A549 (cell line): Measurements from ENCODE around the gene NTN5. TPM values are rescaled to one million over a fixed set of nuclear protein-coding genes. Genes with fewer than 3 reads are reported as not detected.

ENCODE experiments used
- ATAC-seq, 2 experiments: fragments of 200-7000 bp in 1 of 2; fragments of >200 bp in 1 of 2; cut with Nextera tagmentation in 1 of 2; cut with Tn5 transposase in 1 of 2; 3 replicates each; pipeline versions ENCODE4 v1.8.0 to v1.9.1; 2018 to 2020; ENCODE audit warnings: mild to moderate bottlenecking in 1 of 2, moderate library complexity in 1 of 2
- CTCF ChIA-PET: fragments of 300-600 bp; sonication (Branson Sonifier 250); formaldehyde crosslinking; extraction: SDS; loops from one replicate; lab custom pipeline; 2021; ENCODE audit warnings: antibody characterized with exemption, inconsistent platforms; lab: Yijun Ruan, JAX
- POLR2A ChIA-PET: fragments of 350-600 bp; formaldehyde crosslinking; extraction: SDS; loops from one replicate; lab custom pipeline; 2021; ENCODE audit warnings: antibody characterized with exemption, inconsistent platforms; lab: Yijun Ruan, JAX
- DNase-seq, 2 experiments: peaks; one replicate each; pipeline versions ENCODE4 v3.0.0 to v3.0.0-alpha.2; 2011 to 2016; ENCODE audit warnings: low read depth in 1 of 2, low spot score in 1 of 2
- FAIRE-seq: peaks from 2 replicates; lab custom pipeline; 2011; peaks lifted over from hg19 to GRCh38; lab: Jason Lieb, UNC
- H3K27ac ChIP-seq, 2 experiments: fragments of >200 bp; sonication (Bioruptor Twin); formaldehyde crosslinking; 3 replicates each; pipeline ENCODE4 v1.5.1; 2016 to 2017
- H3K4me1 ChIP-seq: fragments of >200 bp; sonication (Bioruptor Twin); formaldehyde crosslinking; 3 replicates; pipeline ENCODE4 v1.6.1; 2016
- H3K4me2 ChIP-seq: fragments of >200 bp; sonication (Bioruptor Twin); formaldehyde crosslinking; 3 replicates; pipeline ENCODE4 v1.6.1; 2016
- H3K4me3 ChIP-seq: fragments of >200 bp; sonication (Bioruptor Twin); formaldehyde crosslinking; 3 replicates; pipeline ENCODE4 v1.5.1; 2016
- H3K9me3 ChIP-seq: fragments of >200 bp; sonication (Bioruptor Twin); formaldehyde crosslinking; 3 replicates; pipeline ENCODE4 v1.6.1; 2016
- BHLHE40 ChIP-seq: IDR thresholded peaks from 2 replicates; pipeline ENCODE4 v1.6.1; 2012; ENCODE audit warnings: low read depth, low read length, inconsistent platforms
- CBX8 ChIP-seq: fragments of 200-600 bp; sonication (generic); IDR thresholded peaks from 2 replicates; pipeline ENCODE4 v1.6.1; 2016
- CEBPB ChIP-seq, 2 experiments: fragments of >200 bp in 1 of 2; sonication (Bioruptor Twin) in 1 of 2; formaldehyde crosslinking in 1 of 2; IDR thresholded peaks; 2 replicates each; pipeline ENCODE4 v1.6.1; 2012 to 2016
- CHD2 ChIP-seq: fragments of 150-350 bp; IDR thresholded peaks from 2 replicates; pipeline ENCODE4 v1.6.1; 2014; ENCODE audit warnings: low read length; ENCODE audit not compliant: partially characterized antibody
- EHMT2 ChIP-seq: fragments of 200-600 bp; sonication (generic); IDR thresholded peaks from 2 replicates; pipeline ENCODE4 v1.6.1; 2016; ENCODE audit warnings: antibody characterized with exemption, low read depth, mild to moderate bottlenecking, moderate library complexity
- HDAC2 ChIP-seq: fragments of 200-600 bp; sonication (generic); IDR thresholded peaks from 2 replicates; pipeline ENCODE4 v1.6.1; 2016
- JUN ChIP-seq, 2 experiments: fragments of >200 bp; sonication (Bioruptor Twin); formaldehyde crosslinking; IDR thresholded peaks; 2 replicates in 1 of 2; 3 replicates in 1 of 2; pipeline ENCODE4 v1.6.1; 2016 to 2017
- KDM1A ChIP-seq: fragments of 200-600 bp; sonication (generic); IDR thresholded peaks from 2 replicates; pipeline ENCODE4 v1.6.1; 2016; ENCODE audit warnings: low read depth, mild to moderate bottlenecking
- MAX ChIP-seq: IDR thresholded peaks from 2 replicates; pipeline ENCODE4 v1.6.1; 2012
- PHF8 ChIP-seq: fragments of 200-600 bp; sonication (generic); IDR thresholded peaks from 2 replicates; pipeline ENCODE4 v1.6.1; 2016; ENCODE audit warnings: low read depth, mild to moderate bottlenecking, antibody characterized with exemption, moderate library complexity, borderline replicate concordance
- RAD21 ChIP-seq, 2 experiments: fragments of >200 bp in 1 of 2; sonication (Bioruptor Twin) in 1 of 2; formaldehyde crosslinking in 1 of 2; IDR thresholded peaks in 1 of 2; conservative IDR thresholded peaks in 1 of 2; 2 replicates in 1 of 2; 3 replicates in 1 of 2; pipeline ENCODE4 v1.6.1; 2012 to 2018; ENCODE audit warnings: inconsistent platforms in 1 of 2
- RFX5 ChIP-seq: fragments of 450-650 bp; IDR thresholded peaks from 2 replicates; pipeline ENCODE4 v1.7.1; 2014; ENCODE audit warnings: antibody characterized with exemption, mild to moderate bottlenecking, moderate library complexity
- RNF2 ChIP-seq: fragments of 200-600 bp; sonication (generic); IDR thresholded peaks from 2 replicates; pipeline ENCODE4 v1.6.1; 2016; ENCODE audit warnings: low read depth, mild to moderate bottlenecking, antibody characterized with exemption, moderate library complexity, borderline replicate concordance
- TP53 ChIP-seq: fragments of 250-450 bp; sonication (Bioruptor Pico); IDR thresholded peaks from 2 replicates; pipeline ENCODE4 v1.5.0; 2021; ENCODE audit warnings: mild to moderate bottlenecking, moderate library complexity
- ZC3H11A ChIP-seq: fragments of 450-650 bp; IDR thresholded peaks from 2 replicates; pipeline ENCODE4 v1.6.1; 2014; ENCODE audit warnings: antibody characterized with exemption, mild to moderate bottlenecking
- WGBS: methylation state at CpG from one replicate; pipeline ENCODE4 v1.1.6; 2017; ENCODE audit errors: missing lambda C conversion rate; 5-methylcytosine and 5-hydroxymethylcytosine counted together
- polyA plus RNA-seq, 4 experiments: library from polyadenylated mRNA; depleted of rRNA in 3 of 4; stranded (reverse); fragments of >200 nt; fragmentation: RNase III in 1 of 4; extraction: RNeasy Plus Mini Kit Qiagen cat#74134 plus additional on column Dnase treatment in 1 of 4; gene quantifications; 2 replicates in 3 of 4; 3 replicates in 1 of 4; pipeline ENCODE4 v1.2.3, GENCODE V29; 2011 to 2017
- TF ChIP-seq, protein P1 (sequence below): fragments of >200 bp; sonication (Bioruptor Twin); formaldehyde crosslinking; IDR thresholded peaks from 3 replicates; pipeline ENCODE4 v1.6.1; 2016
- TF ChIP-seq, protein P2 (sequence below): fragments of 250-450 bp; sonication (Bioruptor Pico); IDR thresholded peaks from 2 replicates; pipeline ENCODE4 v1.5.0; 2020; ENCODE audit warnings: low read depth, mild to moderate bottlenecking, moderate library complexity

Gene NTN5
- polyA plus RNA-seq, 2 of the 4 experiments (the other 2 are of a cell fraction), result 0.18 to 0.22 TPM

- FAIRE-seq (no peak), DNase-seq (peak; percentile 79), ATAC-seq (peak; percentile 32 to 57)
- Histone ChIP-seq H3K27ac (peak within 1 kb of the TSS; percentile 89 to 92), H3K4me1 (peaks cover 49% of the 10 kb centered on the region), H3K9me3 (no peaks in the 10 kb centered on the region), H3K4me2 (peak within 1 kb of the TSS; percentile 100), H3K4me3 (peak within 1 kb of the TSS; percentile 71)
- TF ChIP-seq CEBPB (IDR thresholded peaks at IDR 0.05) (peak; percentile 47 to 75; a peak in 3 of 4 replicates), HDAC2 (0 out of 2 replicates have a peak, but pooled peaks have one; percentile 42), CBX8 (no peak), RFX5 (no peak), RNF2 (0 out of 2 replicates have a peak, but pooled peaks have one; percentile 24), MAX (no peak), PHF8 (no peak), JUN (IDR thresholded peaks at IDR 0.05) (no peak), CHD2 (no peak), EHMT2 (no peak)
- TF ChIP-seq, protein P1, sequence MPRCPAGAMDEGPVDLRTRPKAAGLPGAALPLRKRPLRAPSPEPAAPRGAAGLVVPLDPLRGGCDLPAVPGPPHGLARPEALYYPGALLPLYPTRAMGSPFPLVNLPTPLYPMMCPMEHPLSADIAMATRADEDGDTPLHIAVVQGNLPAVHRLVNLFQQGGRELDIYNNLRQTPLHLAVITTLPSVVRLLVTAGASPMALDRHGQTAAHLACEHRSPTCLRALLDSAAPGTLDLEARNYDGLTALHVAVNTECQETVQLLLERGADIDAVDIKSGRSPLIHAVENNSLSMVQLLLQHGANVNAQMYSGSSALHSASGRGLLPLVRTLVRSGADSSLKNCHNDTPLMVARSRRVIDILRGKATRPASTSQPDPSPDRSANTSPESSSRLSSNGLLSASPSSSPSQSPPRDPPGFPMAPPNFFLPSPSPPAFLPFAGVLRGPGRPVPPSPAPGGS, result no peak
- TF ChIP-seq, protein P2, sequence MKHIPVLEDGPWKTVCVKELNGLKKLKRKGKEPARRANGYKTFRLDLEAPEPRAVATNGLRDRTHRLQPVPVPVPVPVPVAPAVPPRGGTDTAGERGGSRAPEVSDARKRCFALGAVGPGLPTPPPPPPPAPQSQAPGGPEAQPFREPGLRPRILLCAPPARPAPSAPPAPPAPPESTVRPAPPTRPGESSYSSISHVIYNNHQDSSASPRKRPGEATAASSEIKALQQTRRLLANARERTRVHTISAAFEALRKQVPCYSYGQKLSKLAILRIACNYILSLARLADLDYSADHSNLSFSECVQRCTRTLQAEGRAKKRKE (CRISPR knock-in tag), result no peak
- WGBS, result 3% methylated on average over 31 of the region's 40 CpGs
- ChIA-PET POLR2A (interaction anchor here (1.3 to 1.4 kb wide), 2 partner anchors 9 to 18 kb away, joined by 3 to 5 read pairs; partner anchors contain the start of genes RPL18 and SPHK2), CTCF (interaction anchor here (0.8 to 1.2 kb wide), 2 partner anchors 12 to 20 kb away, joined by 3 read pairs; no protein-coding TSS in a partner anchor)
Observed at GRCh38 chr19:48636859-48637448, 35.9 kb downstream of the NTN5 start, which contains the start of gene DBP. DBP (minus strand) TSS chr19:48637379; CDS start chr19:48636994, 385 bp downstream.

- DNase-seq, result no peak
- 13% methylated on average over 34 of the region's 35 CpGs for WGBS
- POLR2A ChIA-PET, result interaction anchor here (1.3 to 1.4 kb wide), 2 partner anchors 8 to 17 kb away, joined by 3 to 5 read pairs; partner anchors contain the start of genes RPL18 and SPHK2
Observed at GRCh38 chr19:48635966-48636858, 36.6 kb downstream of the NTN5 start.

More at GRCh38 chr19:48635966-48636858, 36.6 kb downstream of the NTN5 start:
- H3K4me2 ChIP-seq, result peak overlapping the region; percentile 100
- TF ChIP-seq KDM1A (no peak), RAD21 (conservative IDR thresholded peaks at IDR 0.05 in 1 of 2, IDR thresholded peaks at IDR 0.05 in 1 of 2) (no peak), CHD2 (no peak), RFX5 (no peak), MAX (0 out of 2 replicates have a peak, but pooled peaks have one; percentile 2), BHLHE40 (no peak), PHF8 (peak; percentile 6; the same call in 1 of the 2 replicates), ZC3H11A (no peak), TP53 (no peak)
- H3K27ac ChIP-seq, result peak overlapping the region; percentile 86 to 92
- CTCF ChIA-PET, result interaction anchor here (0.8 kb wide), 1 partner anchor 12 kb away, joined by 3 read pairs; no protein-coding TSS in a partner anchor
- H3K4me3 ChIP-seq, result peak overlapping the region; percentile 71
- no peaks in the 10 kb centered on the region for H3K9me3 ChIP-seq
- H3K4me1 ChIP-seq, result peaks cover 55% of the 10 kb centered on the region
- ATAC-seq (no peak), FAIRE-seq (no peak)
